CD4-positive, alpha-beta memory T cell (primary cell): ENCODE results near the gene ZFAND4. TPM values are rescaled to one million over a fixed set of nuclear protein-coding genes. Genes with fewer than 3 reads are reported as not detected.
"Not testable (repeated sequence)": the region's sequence is repeated elsewhere in the genome, so short reads cannot be mapped to it uniquely, and the experiment has no call there.

Experiments
- CTCF ChIA-PET: fragments of 350-600 bp; sonication (Branson Sonifier 250); formaldehyde crosslinking; loops from one replicate; lab custom pipeline; 2021; ENCODE audit warnings: inconsistent platforms; ENCODE audit not compliant: partially characterized antibody; lab: Charles Lee
- POLR2A ChIA-PET: fragments of 350-600 bp; sonication (Branson Sonifier 250); formaldehyde crosslinking; loops from one replicate; lab custom pipeline; 2021; ENCODE audit not compliant: partially characterized antibody; lab: Charles Lee
- DNase-seq, 5 donors: peaks; one replicate each; pipeline versions ENCODE4 v3.0.0 to v3.0.0-alpha.2; 2020 to 2022; ENCODE audit warnings: mixed read lengths in 1 of 5
- H3K27ac ChIP-seq: one replicate; pipeline ENCODE4 v1.7.0; 2013; ENCODE audit warnings: low read depth, low read length
- H3K27me3 ChIP-seq: 2 replicates; pipeline ENCODE4 v1.7.0; 2013; ENCODE audit warnings: mild to moderate bottlenecking, low read length, moderate library complexity; ENCODE audit not compliant: insufficient read depth
- H3K36me3 ChIP-seq: 2 replicates; pipeline ENCODE4 v1.7.0; 2013; ENCODE audit warnings: mild to moderate bottlenecking, low read length, moderate library complexity; ENCODE audit not compliant: insufficient read depth
- H3K4me1 ChIP-seq: 2 replicates; pipeline ENCODE4 v1.7.0; 2013; ENCODE audit warnings: mild to moderate bottlenecking, low read length, moderate library complexity; ENCODE audit not compliant: insufficient read depth
- H3K4me3 ChIP-seq, 2 donors: one replicate each; pipeline ENCODE4 v1.7.0; 2013; ENCODE audit warnings: low read length in 2 of 2, mild to moderate bottlenecking in 1 of 2
- H3K9me3 ChIP-seq, 2 donors: one replicate each; pipeline ENCODE4 v1.7.0; 2013; ENCODE audit warnings: low read length in 2 of 2, control low read depth in 1 of 2; ENCODE audit not compliant: control insufficient read depth in 1 of 2
- H3K27ac Mint-ChIP-seq, 7 donors: one replicate each; pipeline ENCODE4 v1.8.0; 2020 to 2021; ENCODE audit warnings: mixed read lengths in 7 of 7, mild to moderate bottlenecking in 6 of 7, inconsistent platforms in 3 of 7, moderate library complexity in 3 of 7
- H3K27me3 Mint-ChIP-seq, 2 donors: one replicate each; pipeline ENCODE4 v1.8.0; 2020 to 2021; ENCODE audit warnings: mixed read lengths in 2 of 2
- H3K36me3 Mint-ChIP-seq, 2 donors: one replicate each; pipeline ENCODE4 v1.8.0; 2020 to 2021; ENCODE audit warnings: mixed read lengths in 2 of 2, inconsistent platforms in 1 of 2, mild to moderate bottlenecking in 1 of 2
- H3K4me1 Mint-ChIP-seq, 4 donors: one replicate each; pipeline ENCODE4 v1.8.0; 2020 to 2021; ENCODE audit warnings: mixed read lengths in 4 of 4, mild to moderate bottlenecking in 1 of 4
- H3K4me3 Mint-ChIP-seq, 8 donors: one replicate each; pipeline ENCODE4 v1.8.0; 2020 to 2021; ENCODE audit warnings: mixed read lengths in 8 of 8, mild to moderate bottlenecking in 7 of 8, moderate library complexity in 6 of 8, inconsistent platforms in 3 of 8
- H3K9me3 Mint-ChIP-seq, 8 donors: one replicate each; pipeline ENCODE4 v1.8.0; 2020 to 2021; ENCODE audit warnings: mixed read lengths in 8 of 8, mild to moderate bottlenecking in 5 of 8, inconsistent platforms in 3 of 8, moderate library complexity in 1 of 8
- intact Hi-C: fragments of 100-400 bp; cut with micrococcal nuclease; formaldehyde crosslinking; loops from one replicate; pipeline ENCODE4 v1.15.1; 2023
- polyA plus RNA-seq, 2 donors: library from polyadenylated mRNA; unstranded; fragments of 300-500 nt; fragmentation: Illumina TruSeq; gene quantifications; one replicate each; pipeline ENCODE4 v1.2.3, GENCODE V29; 2021
- total RNA-seq, 2 experiments: library from RNA; stranded (reverse); gene quantifications; one replicate each; pipeline ENCODE4 v1.2.3, GENCODE V29; 2021

Gene ZFAND4
- 10 to 100 TPM; 25.1 to 28.1 TPM for total RNA-seq
- 10 to 100 TPM; 17.9 to 24.2 TPM for polyA plus RNA-seq

DNA sequence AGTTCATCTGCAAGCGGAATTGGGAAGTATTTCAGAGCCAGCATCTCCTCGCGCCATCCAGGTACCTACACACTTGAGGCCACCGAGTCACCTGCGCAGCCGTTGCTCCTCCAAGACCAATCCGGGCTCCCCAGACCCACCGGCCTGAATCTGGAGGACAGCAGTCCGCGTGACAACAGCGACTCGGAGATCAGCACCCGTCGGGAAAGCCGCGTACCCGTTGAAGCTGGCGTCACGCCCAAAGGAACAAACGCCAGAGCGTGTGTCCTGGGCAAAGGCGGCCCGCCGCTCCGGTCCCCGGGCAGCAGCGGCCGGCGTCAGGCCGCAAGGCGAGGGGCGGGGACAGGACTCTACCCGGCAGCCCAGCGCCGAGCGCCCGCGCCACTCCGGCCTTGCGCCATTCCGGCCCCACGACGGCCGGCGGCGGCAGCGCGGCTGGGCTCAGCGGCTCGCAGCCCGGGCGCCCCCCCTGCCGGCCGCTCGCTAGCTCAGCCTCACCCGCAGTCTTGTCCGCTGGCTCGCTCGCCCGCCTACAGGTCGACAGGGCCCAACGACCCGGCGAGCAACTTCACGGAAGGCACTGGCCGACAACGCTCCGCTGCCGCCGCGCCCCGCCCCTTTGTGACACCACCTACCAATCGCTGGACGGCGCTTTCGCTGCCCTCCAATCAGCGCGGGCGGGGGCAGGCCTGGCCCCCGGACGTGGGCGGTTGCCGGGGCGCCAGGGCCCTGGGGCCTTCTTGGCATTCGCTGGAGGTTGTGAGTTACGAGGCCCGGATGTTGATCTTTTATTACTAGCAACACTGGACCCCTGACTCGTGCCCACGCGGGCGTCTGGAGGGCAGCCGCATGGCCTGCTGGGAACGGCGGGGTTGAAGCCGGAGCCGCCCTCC is at the start of gene ZFAND4:
Gene ZFAND4 (minus strand): TSS at position 592 of the 893 bp plus-strand sequence. CDS start 9,047 bp downstream, outside the sequence.
- Histone ChIP-seq H3K4me1 (peaks cover 12% of the 10 kb centered on the region), H3K9me3 (no peaks in the 10 kb centered on the region), H3K27ac (peak within 1 kb of the TSS; percentile 68), H3K4me3 (peak within 1 kb of the TSS; percentile 67 to 68), H3K27me3 (no peaks in the 10 kb centered on the region), H3K36me3 (no peaks in the 10 kb centered on the region)
- CTCF ChIA-PET: interaction anchor here (0.9 to 1.9 kb wide), 9 partner anchors 9 to 437 kb away, joined by 3 to 20 read pairs (median 4); no protein-coding TSS in a partner anchor
- intact Hi-C loops: loop anchor here (1.0 to 10.0 kb wide), 6 partner anchors 55 to 422 kb away; partner anchors contain the start of gene WASHC2C
- peaks cover 0 to 1% (median 0%) of the 10 kb centered on the region in 8 donors for H3K9me3 Mint-ChIP-seq
- DNase-seq: peak; percentile 92 to 94 (median 93)
- POLR2A ChIA-PET: interaction anchor here (0.9 to 1.8 kb wide), 11 partner anchors 10 to 611 kb away, joined by 3 to 6 read pairs (median 4); partner anchors contain the start of gene WASHC2C
- peaks cover 0 to 6% of the 10 kb centered on the region in 2 donors for H3K36me3 Mint-ChIP-seq
- H3K4me1 Mint-ChIP-seq: peaks cover 31 to 53% (median 43%) of the 10 kb centered on the region in 4 donors
- peak within 1 kb of the TSS; percentile 90 to 97 (median 94) for H3K4me3 Mint-ChIP-seq
- H3K27me3 Mint-ChIP-seq: no peaks in the 10 kb centered on the region
- H3K27ac Mint-ChIP-seq: peak within 1 kb of the TSS; percentile 82 to 96 (median 92)

DNA sequence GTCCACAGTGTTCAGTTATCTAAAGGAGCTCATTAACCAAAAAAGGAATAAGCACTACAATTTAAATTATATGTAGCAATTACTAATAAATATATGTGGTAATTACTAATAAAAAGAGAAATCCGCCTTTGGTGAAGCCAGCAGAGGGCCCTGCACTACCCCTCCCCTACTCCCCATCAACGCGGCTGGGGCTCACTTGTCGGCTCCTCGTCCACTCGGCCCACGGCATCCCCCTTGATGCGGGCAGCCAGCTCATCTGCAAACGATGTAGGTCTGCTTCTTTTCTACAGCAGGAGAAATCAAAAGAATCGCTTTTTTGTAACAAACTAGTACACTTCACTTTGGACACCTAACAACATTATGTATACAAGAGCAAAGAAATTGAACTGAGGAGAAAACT is 48.9 kb upstream of the ZFAND4 start:
- H3K27me3 Mint-ChIP-seq, H3K27ac Mint-ChIP-seq, H3K9me3 Mint-ChIP-seq, H3K36me3 ChIP-seq, H3K9me3 ChIP-seq, H3K4me3 Mint-ChIP-seq, H3K27me3 ChIP-seq, H3K4me3 ChIP-seq, POLR2A ChIA-PET, CTCF ChIA-PET, H3K27ac ChIP-seq, DNase-seq: not testable (repeated sequence)
- intact Hi-C loops: loop anchor here (10.0 kb wide), 1 partner anchor 467 kb away; no protein-coding TSS in a partner anchor
- H3K4me1 ChIP-seq: peaks cover 10% of the 10 kb centered on the region
- H3K4me1 Mint-ChIP-seq: peaks cover 0 to 14% (median 3%) of the 10 kb centered on the region in 4 donors
- peaks cover 0 to 15% of the 10 kb centered on the region in 2 donors for H3K36me3 Mint-ChIP-seq

DNA sequence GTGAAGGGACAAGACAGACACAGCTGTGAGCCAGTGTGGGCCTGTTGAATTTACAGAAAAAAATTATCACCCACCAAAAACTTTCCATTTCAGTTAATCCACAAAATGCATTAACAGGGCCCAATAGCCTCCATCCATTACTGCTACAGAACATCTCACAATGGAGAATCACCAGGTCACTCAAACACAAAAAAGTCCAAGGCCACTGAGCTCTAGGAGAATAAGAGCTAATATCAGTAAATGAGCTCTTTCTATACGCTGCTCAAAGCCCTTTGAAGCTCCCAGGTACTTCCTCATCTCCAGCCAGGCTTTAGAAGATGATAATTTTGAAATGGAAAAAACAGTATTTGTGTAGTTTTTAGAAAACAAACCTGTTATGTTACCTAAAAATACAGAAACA is 45.1 kb upstream of the ZFAND4 start:
- H3K9me3 ChIP-seq, DNase-seq, H3K4me3 ChIP-seq, H3K36me3 ChIP-seq, intact Hi-C loops, H3K4me1 ChIP-seq, H3K27me3 Mint-ChIP-seq, H3K4me3 Mint-ChIP-seq, H3K27ac ChIP-seq, CTCF ChIA-PET, H3K4me1 Mint-ChIP-seq, POLR2A ChIA-PET, H3K9me3 Mint-ChIP-seq, H3K27me3 ChIP-seq: not testable (repeated sequence)
- Mint-ChIP-seq H3K27ac (peak overlapping the region in 1 of 7 donors; percentile 51), H3K36me3 (peaks cover 0 to 27% of the 10 kb centered on the region in 2 donors)

DNA sequence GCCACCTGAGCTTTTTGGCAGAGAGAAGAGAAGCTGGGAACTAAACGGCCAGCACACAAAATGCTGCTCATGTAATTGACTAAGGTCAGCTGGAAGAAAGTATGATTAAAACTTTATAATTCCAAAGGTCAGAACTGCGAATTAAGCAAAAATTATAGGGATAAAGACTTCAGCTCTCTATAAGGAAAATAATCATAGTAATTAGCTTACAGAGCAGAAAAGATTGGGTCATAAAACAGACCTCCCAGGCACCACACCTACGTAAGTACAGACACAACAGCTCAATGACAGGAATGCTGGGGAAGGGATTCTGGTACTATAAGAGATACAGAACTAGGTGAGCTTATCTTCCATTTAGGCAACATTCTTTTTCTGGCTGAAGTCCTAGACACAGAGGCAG is 44.5 kb upstream of the ZFAND4 start:
- H3K4me1 ChIP-seq, H3K4me3 ChIP-seq, POLR2A ChIA-PET, CTCF ChIA-PET, H3K27me3 Mint-ChIP-seq, DNase-seq, H3K9me3 ChIP-seq, H3K36me3 ChIP-seq, H3K4me1 Mint-ChIP-seq, intact Hi-C loops, H3K9me3 Mint-ChIP-seq, H3K27ac Mint-ChIP-seq, H3K27me3 ChIP-seq, H3K27ac ChIP-seq, H3K4me3 Mint-ChIP-seq: not testable (repeated sequence)
- H3K36me3 Mint-ChIP-seq: peaks cover 0 to 27% of the 10 kb centered on the region in 2 donors

DNA sequence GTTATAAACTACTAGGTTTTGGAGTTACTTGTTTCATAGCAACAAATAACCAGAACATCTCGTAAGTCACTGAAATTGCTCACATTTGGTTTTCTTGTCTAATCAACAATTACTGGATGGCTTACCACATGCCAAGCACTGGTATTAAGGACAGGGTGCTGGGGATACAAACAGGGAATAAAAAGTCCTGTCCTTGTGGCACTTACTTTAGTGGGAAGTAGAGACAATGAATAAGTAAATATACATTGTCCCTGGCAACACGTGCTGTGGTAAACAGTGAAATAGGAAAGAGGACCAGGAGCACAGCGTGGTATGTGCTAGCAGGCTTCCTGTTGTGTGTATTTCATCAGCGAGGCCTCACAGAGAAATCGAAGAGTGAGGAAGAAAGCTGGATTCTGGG is 38.7 kb upstream of the ZFAND4 start:
- H3K27ac Mint-ChIP-seq, H3K9me3 ChIP-seq, H3K4me1 ChIP-seq, H3K4me1 Mint-ChIP-seq, H3K4me3 Mint-ChIP-seq, H3K36me3 Mint-ChIP-seq, POLR2A ChIA-PET, H3K27ac ChIP-seq, intact Hi-C loops, H3K9me3 Mint-ChIP-seq, H3K36me3 ChIP-seq, CTCF ChIA-PET, H3K27me3 ChIP-seq, H3K4me3 ChIP-seq, DNase-seq, H3K27me3 Mint-ChIP-seq: not testable (repeated sequence)

DNA sequence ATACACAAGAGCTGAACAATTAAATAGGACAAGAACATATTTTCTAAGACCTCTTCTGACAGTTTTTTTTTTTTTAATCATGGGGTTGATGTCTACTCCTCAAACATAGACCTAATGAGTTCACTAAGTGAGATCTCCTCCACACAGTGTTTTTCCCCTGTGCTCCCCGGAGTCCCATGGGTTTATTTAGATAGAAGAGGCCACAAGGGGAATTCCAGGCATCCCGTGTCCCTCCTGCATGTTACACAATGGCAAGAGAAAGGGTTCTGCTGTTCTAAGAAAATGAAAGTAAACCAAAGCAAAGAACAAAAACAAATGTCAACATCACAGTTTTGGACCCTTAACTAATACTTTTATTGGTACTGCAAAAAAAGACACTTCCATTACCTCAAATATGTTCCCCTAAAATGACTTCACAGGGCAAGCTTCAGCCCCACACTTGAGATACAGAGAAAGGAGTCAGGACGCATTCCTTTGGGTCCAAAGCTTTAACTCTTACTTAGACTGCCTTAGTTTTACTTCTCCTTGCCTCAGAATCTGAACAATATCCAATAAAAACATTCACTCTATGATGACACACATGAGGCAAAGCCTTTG is 37.7 kb upstream of the ZFAND4 start:
- H3K4me1 Mint-ChIP-seq, intact Hi-C loops, DNase-seq, H3K4me1 ChIP-seq, H3K27me3 ChIP-seq, H3K4me3 Mint-ChIP-seq, H3K9me3 Mint-ChIP-seq, H3K9me3 ChIP-seq, POLR2A ChIA-PET, H3K27ac ChIP-seq, H3K36me3 ChIP-seq, CTCF ChIA-PET, H3K36me3 Mint-ChIP-seq, H3K27me3 Mint-ChIP-seq, H3K4me3 ChIP-seq: not testable (repeated sequence)
- H3K27ac Mint-ChIP-seq: peak overlapping the region in 1 of 7 donors; percentile 1

DNA sequence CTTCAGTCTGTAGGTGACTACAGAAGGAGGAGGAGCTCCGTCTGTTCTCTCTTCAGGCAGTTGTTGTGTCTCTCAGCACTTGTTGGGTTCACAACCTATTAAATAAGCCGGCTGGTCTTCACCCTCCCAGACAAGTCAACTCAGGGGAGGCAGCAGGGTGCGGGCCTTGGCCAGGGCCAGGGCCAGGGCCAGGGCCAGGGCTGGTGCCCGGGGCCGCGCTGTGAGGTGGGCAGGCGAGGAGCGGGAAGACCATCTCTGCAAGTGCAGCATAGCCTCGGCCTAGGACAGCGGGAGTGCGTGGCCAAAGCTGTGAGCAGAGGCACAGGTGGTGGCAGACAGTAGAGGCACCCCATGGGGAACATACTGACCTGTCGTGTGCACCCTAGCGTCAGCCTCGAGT is 5.9 kb upstream of the ZFAND4 start:
- POLR2A ChIA-PET, CTCF ChIA-PET: not testable (repeated sequence)
- intact Hi-C loops: loop anchor here (10.0 kb wide), 1 partner anchor 346 kb away; no protein-coding TSS in a partner anchor

More for the DNA sequence above, 5.9 kb upstream of the ZFAND4 start:
- not testable (repeated sequence) for H3K36me3 ChIP-seq, H3K36me3 Mint-ChIP-seq, H3K4me3 ChIP-seq, H3K4me3 Mint-ChIP-seq, H3K4me1 Mint-ChIP-seq, DNase-seq, H3K9me3 ChIP-seq, H3K4me1 ChIP-seq, H3K27me3 Mint-ChIP-seq, H3K9me3 Mint-ChIP-seq, H3K27me3 ChIP-seq, H3K27ac Mint-ChIP-seq, H3K27ac ChIP-seq
